NB4 (cell line): Measurements from ENCODE around the gene SMYD3.

ENCODE experiments used
- DNase-seq: peaks from one replicate; pipeline ENCODE4 v3.0.0; 2010; ENCODE audit warnings: low read depth
- H3K4me3 ChIP-seq: one replicate; pipeline ENCODE4 v1.5.1; 2011; ENCODE audit warnings: mild to moderate bottlenecking, low read depth, low read length, moderate library complexity
- MYC ChIP-seq: IDR thresholded peaks from 2 replicates; pipeline ENCODE4 v1.6.1; 2011; ENCODE audit warnings: low read depth, low read length
- POLR2A ChIP-seq: IDR thresholded peaks from 2 replicates; pipeline ENCODE4 v1.6.1; 2011; ENCODE audit warnings: mild to moderate bottlenecking; ENCODE audit not compliant: insufficient read length; ENCODE audit errors: extremely low read depth
- TF ChIP-seq, protein P1 (sequence below): IDR thresholded peaks from 2 replicates; pipeline ENCODE4 v1.6.1; 2011; ENCODE audit warnings: low read depth, low read length
- TF ChIP-seq, protein P2 (sequence below): IDR thresholded peaks from one replicate; pipeline ENCODE4 v1.5.1; 2012; ENCODE audit warnings: low read depth, low read length

Gene SMYD3

DNA sequence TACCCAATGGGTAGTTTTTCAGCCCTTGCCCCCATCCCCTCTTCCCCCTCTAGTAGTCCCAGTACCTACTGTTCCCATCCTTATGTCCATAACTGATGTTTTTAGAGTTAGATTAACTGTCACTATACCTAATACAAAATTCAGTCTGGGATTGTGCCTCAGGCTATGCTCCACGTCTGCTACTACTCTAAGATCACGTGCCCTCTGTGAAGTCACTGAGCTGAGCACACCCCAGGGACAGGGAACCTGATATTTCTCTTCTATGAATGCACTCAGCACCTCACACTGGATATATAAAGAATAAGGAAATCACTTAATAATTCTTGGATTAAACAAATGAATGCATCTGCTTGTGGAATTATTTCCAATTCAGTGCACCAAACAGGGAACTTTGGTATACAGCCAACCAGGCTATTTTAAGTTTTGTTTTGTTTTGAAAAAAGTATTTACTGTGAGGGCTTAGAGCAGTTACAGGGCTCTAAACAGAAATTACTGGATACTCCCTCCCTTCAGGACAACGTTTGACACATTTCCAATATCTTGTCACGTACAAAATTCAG is 307.9 kb downstream of the SMYD3 start:
- TF ChIP-seq POLR2A (no peak), MYC (no peak)
- TF ChIP-seq, protein P1, sequence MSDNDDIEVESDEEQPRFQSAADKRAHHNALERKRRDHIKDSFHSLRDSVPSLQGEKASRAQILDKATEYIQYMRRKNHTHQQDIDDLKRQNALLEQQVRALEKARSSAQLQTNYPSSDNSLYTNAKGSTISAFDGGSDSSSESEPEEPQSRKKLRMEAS: no peak
- TF ChIP-seq, protein P2, sequence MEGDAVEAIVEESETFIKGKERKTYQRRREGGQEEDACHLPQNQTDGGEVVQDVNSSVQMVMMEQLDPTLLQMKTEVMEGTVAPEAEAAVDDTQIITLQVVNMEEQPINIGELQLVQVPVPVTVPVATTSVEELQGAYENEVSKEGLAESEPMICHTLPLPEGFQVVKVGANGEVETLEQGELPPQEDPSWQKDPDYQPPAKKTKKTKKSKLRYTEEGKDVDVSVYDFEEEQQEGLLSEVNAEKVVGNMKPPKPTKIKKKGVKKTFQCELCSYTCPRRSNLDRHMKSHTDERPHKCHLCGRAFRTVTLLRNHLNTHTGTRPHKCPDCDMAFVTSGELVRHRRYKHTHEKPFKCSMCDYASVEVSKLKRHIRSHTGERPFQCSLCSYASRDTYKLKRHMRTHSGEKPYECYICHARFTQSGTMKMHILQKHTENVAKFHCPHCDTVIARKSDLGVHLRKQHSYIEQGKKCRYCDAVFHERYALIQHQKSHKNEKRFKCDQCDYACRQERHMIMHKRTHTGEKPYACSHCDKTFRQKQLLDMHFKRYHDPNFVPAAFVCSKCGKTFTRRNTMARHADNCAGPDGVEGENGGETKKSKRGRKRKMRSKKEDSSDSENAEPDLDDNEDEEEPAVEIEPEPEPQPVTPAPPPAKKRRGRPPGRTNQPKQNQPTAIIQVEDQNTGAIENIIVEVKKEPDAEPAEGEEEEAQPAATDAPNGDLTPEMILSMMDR: no peak
- DNase-seq: no peak
- no peak overlapping the region for H3K4me3 ChIP-seq

DNA sequence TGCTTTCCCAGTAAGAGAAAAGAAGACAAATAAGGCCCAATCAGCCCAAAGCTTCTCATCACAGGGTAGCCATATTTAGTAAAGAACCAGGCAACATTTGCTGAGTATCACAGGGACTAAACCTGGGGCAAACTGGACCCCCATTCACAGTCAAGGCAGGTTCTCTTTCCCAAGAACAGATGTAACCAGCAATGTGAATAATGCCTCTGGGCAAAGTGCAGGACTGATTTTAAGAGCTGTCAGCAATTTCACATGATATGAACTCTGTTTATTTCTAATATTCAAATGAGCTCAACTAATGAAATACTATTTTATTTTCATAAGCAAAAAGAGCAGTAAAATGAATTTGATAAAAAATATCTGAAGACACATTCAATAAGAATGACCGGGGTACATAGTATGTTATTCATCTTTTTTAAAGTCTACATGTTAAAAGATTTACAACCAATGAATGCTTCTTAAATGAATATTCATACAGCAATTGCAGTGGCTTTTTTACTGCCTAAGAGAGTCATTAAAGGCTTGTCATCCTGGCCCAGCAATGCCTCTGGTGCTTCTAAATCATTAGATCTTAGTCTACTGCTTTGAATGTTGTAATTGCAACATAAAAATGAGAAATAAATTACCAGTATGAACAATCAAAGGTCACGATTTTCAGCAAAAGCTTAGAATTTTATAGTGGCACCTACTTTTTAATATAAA is 308.8 kb downstream of the SMYD3 start:
- no peak overlapping the region for H3K4me3 ChIP-seq

DNA sequence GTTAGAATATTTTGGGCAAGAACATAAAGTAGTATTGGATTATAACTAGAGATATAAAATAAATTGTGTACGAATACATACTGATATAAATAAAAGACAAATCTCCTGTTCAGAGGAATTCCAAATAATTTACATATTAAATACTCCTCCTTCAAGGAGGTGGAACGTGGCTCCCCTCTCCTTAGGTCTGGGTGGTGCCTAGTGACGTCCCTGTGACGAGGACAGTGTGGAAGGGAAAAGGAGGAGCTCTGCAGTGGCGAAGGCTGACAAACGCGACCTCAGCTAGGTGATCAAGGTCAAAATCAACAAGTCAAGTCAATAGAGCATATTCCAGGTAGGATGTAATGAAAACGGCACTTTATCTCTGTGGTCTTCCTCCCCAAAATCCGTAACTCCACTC is 310.0 kb downstream of the SMYD3 start:
- H3K4me3 ChIP-seq: no peak overlapping the region
- TF ChIP-seq, protein P1: no peak
- TF ChIP-seq, protein P2: no peak
- no peak for TF ChIP-seq MYC
- no peak for TF ChIP-seq POLR2A
- no peak for DNase-seq

More for the DNA sequence above, 308.8 kb downstream of the SMYD3 start:
- no peak for DNase-seq
- TF ChIP-seq, protein P2: no peak
- TF ChIP-seq, protein P1: no peak
- TF ChIP-seq POLR2A (no peak), MYC (no peak)

DNA sequence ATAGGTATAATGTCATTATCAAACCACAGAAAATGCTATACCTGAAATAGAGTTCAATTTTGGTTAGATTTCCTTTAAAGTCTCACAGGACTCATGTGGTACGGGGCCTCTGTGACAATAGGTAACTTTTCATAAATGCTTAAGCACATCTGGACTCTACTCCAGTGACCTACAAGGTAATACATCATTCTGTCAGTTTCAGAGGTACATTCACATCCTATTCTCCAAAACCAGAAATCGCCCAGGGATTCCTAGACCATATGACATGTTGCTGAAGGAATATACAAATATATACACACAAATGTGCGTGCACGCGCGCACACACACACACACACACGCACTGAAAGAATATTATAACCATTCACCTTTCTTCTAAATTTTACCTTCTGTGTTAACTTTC is 311.8 kb downstream of the SMYD3 start:
- DNase-seq: no peak
- TF ChIP-seq, protein P2: no peak
- TF ChIP-seq MYC (no peak), POLR2A (no peak)
- TF ChIP-seq, protein P1: no peak
- no peak overlapping the region for H3K4me3 ChIP-seq

DNA sequence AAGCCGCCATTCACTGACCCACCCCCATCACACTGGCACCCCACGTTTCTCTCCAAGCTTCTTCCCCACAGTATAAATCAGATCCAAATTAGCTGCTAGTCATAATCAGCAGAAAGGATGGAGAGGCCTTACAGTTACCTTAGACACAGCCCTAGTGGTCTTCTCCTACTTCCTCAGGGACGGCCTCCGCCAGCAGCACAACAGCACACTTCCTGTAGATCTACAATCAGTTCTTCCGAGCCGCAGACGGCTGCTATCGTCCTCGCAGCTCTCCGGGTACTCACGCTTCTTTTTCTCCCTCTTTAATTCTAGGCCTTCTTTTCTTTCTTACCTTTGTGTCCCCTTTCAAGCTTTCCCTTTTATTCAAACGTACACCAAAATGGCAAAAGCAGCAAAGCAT is 313.5 kb downstream of the SMYD3 start:
- TF ChIP-seq, protein P1: no peak
- TF ChIP-seq, protein P2: no peak
- TF ChIP-seq MYC: no peak
- TF ChIP-seq POLR2A: no peak
- H3K4me3 ChIP-seq: no peak overlapping the region
- no peak for DNase-seq
